HepG2 (cell line): ENCODE results near the gene PLXNA1.

Experiments used
- CREM ChIP-seq, 2 experiments: sonication (generic) in 1 of 2; formaldehyde crosslinking in 1 of 2; IDR thresholded peaks; 2 replicates each; pipeline versions ENCODE4 v1.4.0 to v1.6.1; 2016 to 2020; ENCODE audit warnings: antibody characterized with exemption in 1 of 2, mild to moderate bottlenecking in 1 of 2, missing genetic modification reagents in 1 of 2
- CTCF ChIP-seq: sonication (generic); formaldehyde crosslinking; IDR thresholded peaks from 2 replicates; pipeline ENCODE4 v1.5.0; 2020; ENCODE audit warnings: mild to moderate bottlenecking, missing genetic modification reagents, moderate library complexity
- ELF1 ChIP-seq: sonication (generic); formaldehyde crosslinking; IDR thresholded peaks from 2 replicates; pipeline ENCODE4 v1.4.0; 2020; ENCODE audit warnings: missing genetic modification reagents
- NR3C1 ChIP-seq: sonication (generic); formaldehyde crosslinking; IDR thresholded peaks from 2 replicates; pipeline ENCODE4 v1.4.0; 2020; ENCODE audit warnings: missing genetic modification reagents
- PCBP2 ChIP-seq: fragments of 200-400 bp; formaldehyde crosslinking; optimal IDR thresholded peaks from 2 replicates; pipeline ENCODE3; 2018; ENCODE audit warnings: low read length, low read depth; ENCODE audit not compliant: poor library complexity, severe bottlenecking
- RAD21 ChIP-seq: fragments of 450-650 bp; formaldehyde crosslinking; IDR thresholded peaks from 2 replicates; pipeline ENCODE4 v1.5.0; 2020; ENCODE audit warnings: mild to moderate bottlenecking
- RARG ChIP-seq: sonication (generic); formaldehyde crosslinking; IDR thresholded peaks from 2 replicates; pipeline ENCODE4 v1.4.0; 2020; ENCODE audit warnings: low read depth, mild to moderate bottlenecking, missing genetic modification reagents
- TAF1 ChIP-seq: sonication (generic); formaldehyde crosslinking; IDR thresholded peaks from 2 replicates; pipeline ENCODE4 v1.4.0; 2020; ENCODE audit warnings: missing genetic modification reagents
- TGIF2 ChIP-seq: IDR thresholded peaks from 2 replicates; pipeline ENCODE4 v1.6.1; 2016; ENCODE audit warnings: control low read depth, missing compliant biosample characterization
- ZNF274 ChIP-seq: sonication (generic); formaldehyde crosslinking; IDR thresholded peaks from 2 replicates; pipeline ENCODE4 v1.5.1; 2020; ENCODE audit warnings: mild to moderate bottlenecking, missing genetic modification reagents

- TF ChIP-seq ELF1 (CRISPR knock-in tag), result no peak
- TF ChIP-seq TGIF2 (CRISPR knock-in tag), result no peak
- no peak for TF ChIP-seq ZNF274 (CRISPR knock-in tag)
- no peak for TF ChIP-seq PCBP2
- TF ChIP-seq RARG (CRISPR knock-in tag), result no peak
- TF ChIP-seq CTCF (CRISPR knock-in tag), result no peak
- TF ChIP-seq NR3C1 (CRISPR knock-in tag), result no peak
- TF ChIP-seq TAF1 (CRISPR knock-in tag), result no peak
- TF ChIP-seq CREM (IDR thresholded peaks at IDR 0.05), result no peak
- TF ChIP-seq CREM (CRISPR knock-in tag; IDR thresholded peaks at IDR 0.05), result no peak
- TF ChIP-seq RAD21, result no peak
Measured at GRCh38 chr3:126934031-126934531, 48.8 kb upstream of the PLXNA1 start.
